MCF 10A (cell line): Measurements from ENCODE around the gene PATL2. TPM values are rescaled to one million over a fixed set of nuclear protein-coding genes. Genes with fewer than 3 reads are reported as not detected.

ENCODE experiments used
- BruUV-seq: library from RNA; stranded (reverse); fragments of 400-500 nt; replicated peaks from 2 replicates; lab custom pipeline; 2021; lab: Mats Ljungman, UMichigan
- CTCF ChIA-PET: fragments of 300-600 bp; sonication (Branson Sonifier 250); formaldehyde crosslinking; extraction: SDS; loops from one replicate; lab custom pipeline; 2021; ENCODE audit warnings: antibody characterized with exemption, inconsistent platforms; lab: Yijun Ruan, JAX
- POLR2A ChIA-PET: fragments of 300-600, 350-650 bp; sonication (Branson Sonifier 250); formaldehyde crosslinking; extraction: SDS; loops from one replicate; lab custom pipeline; 2020; ENCODE audit warnings: antibody characterized with exemption, inconsistent platforms; lab: Yijun Ruan, JAX
- DNase-seq: peaks from one replicate; pipeline ENCODE4 v3.0.0-alpha.2; 2018; ENCODE audit not compliant: unreplicated experiment
- H3K27ac Mint-ChIP-seq: one replicate; pipeline ENCODE4 v1.8.0; 2022; ENCODE audit warnings: mild to moderate bottlenecking, low read depth, mixed read lengths; ENCODE audit not compliant: unreplicated experiment
- H3K27me3 Mint-ChIP-seq: one replicate; pipeline ENCODE4 v1.8.0; 2022; ENCODE audit warnings: mixed read lengths; ENCODE audit not compliant: insufficient read depth, unreplicated experiment
- H3K36me3 Mint-ChIP-seq: one replicate; pipeline ENCODE4 v1.8.0; 2022; ENCODE audit warnings: mild to moderate bottlenecking, moderate library complexity, mixed read lengths; ENCODE audit not compliant: insufficient read depth, unreplicated experiment
- H3K4me1 Mint-ChIP-seq: one replicate; pipeline ENCODE4 v1.8.0; 2022; ENCODE audit warnings: mixed read lengths; ENCODE audit not compliant: insufficient read depth, unreplicated experiment
- H3K4me3 Mint-ChIP-seq: one replicate; pipeline ENCODE4 v1.8.0; 2022; ENCODE audit warnings: mild to moderate bottlenecking, moderate library complexity, mixed read lengths; ENCODE audit not compliant: unreplicated experiment
- H3K9me3 Mint-ChIP-seq: one replicate; pipeline ENCODE4 v1.8.0; 2022; ENCODE audit warnings: mixed read lengths; ENCODE audit not compliant: unreplicated experiment
- CTCF ChIP-seq: fragments of 200-600 bp; IDR thresholded peaks from one replicate; pipeline ENCODE4 v1.8.0; 2022; ENCODE audit warnings: antibody characterized with exemption, mild to moderate bottlenecking; ENCODE audit not compliant: unreplicated experiment
- intact Hi-C: fragments of 100-400 bp; cut with micrococcal nuclease; formaldehyde crosslinking; loops from 2 replicates; pipeline ENCODE4 v1.14.1; 2022
- total RNA-seq: library from RNA; stranded (reverse); gene quantifications from 2 replicates; pipeline ENCODE4 v1.2.3, GENCODE V29; 2022

PATL2 gene
- total RNA-seq, 1 experiment from 2014 or later: 0.16 TPM

- BruUV-seq: TSS peak; percentile 62
- Mint-ChIP-seq H3K4me3 (peak overlapping the region; percentile 92), H3K4me1 (peaks cover 23% of the 10 kb centered on the region), H3K27me3 (no peaks in the 10 kb centered on the region), H3K36me3 (peaks cover 42% of the 10 kb centered on the region), H3K9me3 (no peaks in the 10 kb centered on the region), H3K27ac (peak overlapping the region; percentile 96)
- CTCF ChIA-PET: interaction anchor here (0.6 to 2.9 kb wide), 6 partner anchors 25 to 111 kb away, joined by 4 to 25 read pairs (median 13); partner anchors contain the start of genes SPG11 and TRIM69
- intact Hi-C loops: loop anchor here (1.0 kb wide), 1 partner anchor 49 kb away; the partner anchor contains the start of gene SPG11
- peak; percentile 41 for DNase-seq
- POLR2A ChIA-PET: interaction anchor here (0.6 to 7.2 kb wide), 22 partner anchors 10 to 489 kb away, joined by 3 to 340 read pairs (median 4); partner anchors contain the start of genes CTDSPL2, EIF3J, SPG11 and TRIM69
- no peak for TF ChIP-seq CTCF
These were observed 721 bp upstream of the PATL2 start for GRCh38 chr15:44711743-44712345.

GRCh38 chr15:44710236-44711095 is 657 bp downstream of the PATL2 start:
- peaks cover 21% of the 10 kb centered on the region for H3K4me1 Mint-ChIP-seq
- intact Hi-C loops: loop anchor here (1.0 kb wide), 1 partner anchor 47 kb away; the partner anchor contains the start of gene SPG11
- peak; percentile 28 for DNase-seq
- no peaks in the 10 kb centered on the region for H3K27me3 Mint-ChIP-seq
- peaks cover 31% of the 10 kb centered on the region for H3K36me3 Mint-ChIP-seq
- no peaks in the 10 kb centered on the region for H3K9me3 Mint-ChIP-seq
- POLR2A ChIA-PET: interaction anchor here (0.6 to 7.2 kb wide), 24 partner anchors 12 to 921 kb away, joined by 3 to 340 read pairs (median 4); partner anchors contain the start of genes CTDSPL2, EIF3J, SPG11 and TRIM69
- BruUV-seq: TSS peak; percentile 66
- no peak for TF ChIP-seq CTCF
- H3K4me3 Mint-ChIP-seq: peak overlapping the region; percentile 92
- CTCF ChIA-PET: interaction anchor here (0.6 to 2.7 kb wide), 10 partner anchors 10 to 47 kb away, joined by 3 to 25 read pairs (median 4); partner anchors contain the start of genes SPG11 and TRIM69
- H3K27ac Mint-ChIP-seq: peak overlapping the region; percentile 96

- intact Hi-C loops: no loop called here
- no peaks in the 10 kb centered on the region for H3K27me3 Mint-ChIP-seq
- no peak overlapping the region for H3K4me3 Mint-ChIP-seq
- peaks cover 11% of the 10 kb centered on the region for H3K36me3 Mint-ChIP-seq
- H3K27ac Mint-ChIP-seq: no peak overlapping the region
- ChIA-PET POLR2A (interaction anchor here (0.6 to 2.8 kb wide), 4 partner anchors 8 to 69 kb away, joined by 3 to 12 read pairs (median 6); partner anchors contain the start of gene SPG11), CTCF (interaction anchor here (0.7 to 3.0 kb wide), 4 partner anchors 30 to 135 kb away, joined by 3 to 15 read pairs (median 4); partner anchors contain the start of gene SPG11)
- no TSS peak for BruUV-seq
- no peaks in the 10 kb centered on the region for H3K9me3 Mint-ChIP-seq
- no peaks in the 10 kb centered on the region for H3K4me1 Mint-ChIP-seq
- DNase-seq: no peak
- TF ChIP-seq CTCF: no peak
These were observed 4.0 kb downstream of the PATL2 start for GRCh38 chr15:44706946-44707636.
